ENCODE measurements around the gene GPNMB.

GPNMB gene

DNA sequence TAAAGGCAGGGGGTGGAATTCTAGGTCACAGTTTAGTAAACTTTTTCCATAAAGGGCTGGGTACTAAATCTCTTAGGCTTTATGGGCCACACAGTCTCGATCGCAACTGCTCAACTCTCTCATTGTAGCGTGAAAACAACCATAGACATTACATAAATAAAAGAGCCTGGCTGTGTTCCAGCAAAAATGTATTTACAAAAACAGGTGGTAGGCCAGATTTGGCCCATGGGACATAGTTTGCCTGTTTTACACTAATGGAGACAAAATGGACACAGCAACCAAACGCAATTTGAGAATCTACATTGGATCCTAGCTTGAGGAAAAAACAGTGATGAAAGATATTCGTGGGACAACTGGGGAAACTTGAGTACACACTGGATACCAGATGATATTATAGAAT, 29.3 kb downstream of the GPNMB start:
- no peak for DNase-seq

DNA sequence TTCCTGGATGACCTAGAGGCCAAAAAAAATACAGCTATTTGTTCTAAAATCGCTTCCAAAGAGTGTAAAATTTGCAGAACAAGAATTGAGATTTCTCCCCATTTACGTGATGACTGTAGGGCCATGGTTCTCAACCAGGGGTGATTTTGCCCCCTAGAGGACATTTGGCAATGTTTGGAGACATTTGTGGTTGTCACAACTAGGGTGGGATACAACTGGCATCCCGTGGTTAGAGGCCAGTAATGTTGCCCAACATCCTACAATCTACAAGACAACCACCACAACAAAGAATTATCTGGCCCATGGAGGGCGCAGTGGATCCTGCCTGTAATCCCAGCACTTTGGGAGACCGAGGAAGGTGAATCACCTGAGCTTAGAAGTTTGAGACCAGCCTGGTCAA, 29.8 kb downstream of the GPNMB start:
- no peak for DNase-seq

DNA sequence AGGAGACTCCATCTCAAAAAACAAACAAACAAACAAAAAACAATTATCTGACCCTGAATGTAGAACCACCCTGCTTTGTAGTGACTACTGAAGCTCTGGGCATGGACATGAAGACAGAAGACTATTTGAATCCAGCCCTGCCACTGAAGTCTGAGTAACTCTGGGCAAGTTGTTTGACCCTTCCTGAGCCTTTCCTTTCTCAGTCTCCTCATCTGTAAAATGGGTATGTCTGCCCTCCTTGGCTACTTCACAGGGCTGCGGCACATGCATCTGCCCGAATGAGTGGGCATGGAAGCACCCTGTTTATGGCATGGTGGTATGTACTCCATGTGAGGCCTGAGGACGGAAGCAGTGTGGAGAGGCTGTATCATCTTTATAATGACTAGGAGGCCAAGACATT, 30.4 kb downstream of the GPNMB start:
- DNase-seq, result no peak

DNA sequence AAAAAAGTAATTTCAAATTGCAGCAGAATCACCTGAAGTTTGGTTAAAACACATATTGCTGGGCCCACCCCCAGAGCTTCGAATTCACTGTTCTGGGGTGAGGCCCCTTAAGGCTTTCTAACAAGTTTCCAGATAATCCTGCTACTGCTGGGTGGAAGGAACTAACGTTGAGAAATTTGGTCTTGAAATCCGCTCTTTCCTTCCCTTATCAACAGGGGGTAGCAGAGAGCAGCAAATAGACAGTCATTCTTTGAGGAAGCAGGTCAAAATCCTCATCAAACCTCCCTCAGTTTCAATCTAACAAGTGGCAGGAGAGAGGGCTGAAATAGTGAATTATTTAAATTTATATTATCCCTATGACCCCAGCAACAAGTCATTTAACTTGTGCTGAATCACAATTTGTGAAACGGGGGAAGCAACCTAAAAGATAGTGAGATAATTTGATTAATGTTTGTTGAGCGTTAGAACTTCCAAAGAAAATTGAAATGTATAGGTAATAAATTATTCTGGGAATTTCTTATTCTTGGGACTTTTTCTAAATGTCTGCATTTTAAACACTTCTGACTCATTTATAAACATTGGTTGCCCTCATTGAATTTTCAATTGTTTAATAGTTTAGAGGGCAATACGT, 30.9 kb downstream of the GPNMB start:
- DNase-seq, result peak; percentile 21 to 48

DNA sequence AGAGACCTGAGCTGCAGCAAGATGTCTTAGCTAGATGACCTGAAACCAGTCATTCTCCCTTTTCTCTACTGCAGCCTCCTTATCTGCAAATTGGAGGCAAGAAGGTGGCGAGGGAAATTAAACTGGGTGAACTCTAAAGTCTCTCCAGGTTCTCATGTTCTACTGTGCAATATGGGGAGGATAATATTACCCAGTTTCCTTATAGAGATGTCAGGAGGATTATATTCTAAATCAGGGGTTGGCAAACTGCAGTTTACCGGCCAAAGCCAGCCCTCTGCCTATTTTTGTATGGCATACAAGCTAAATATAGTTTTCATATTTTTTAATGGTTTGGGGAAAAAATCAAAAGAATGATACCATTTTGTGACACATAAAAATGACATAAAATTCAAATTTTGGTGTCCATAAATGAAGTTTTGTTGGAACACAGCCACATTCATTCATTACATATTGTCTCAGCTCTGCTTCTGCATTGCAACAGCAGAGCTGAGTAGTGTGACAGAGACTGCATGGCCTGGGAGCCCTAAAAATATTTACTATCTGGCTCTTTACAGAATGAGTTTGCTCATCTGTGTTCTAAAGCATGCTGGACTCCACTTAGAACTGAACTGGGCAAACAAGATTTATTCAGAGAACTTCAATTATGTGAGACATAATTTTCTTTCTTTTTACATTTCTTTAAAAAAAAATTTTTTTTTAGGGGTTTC, 33.4 kb downstream of the GPNMB start:
- no peak for DNase-seq

DNA sequence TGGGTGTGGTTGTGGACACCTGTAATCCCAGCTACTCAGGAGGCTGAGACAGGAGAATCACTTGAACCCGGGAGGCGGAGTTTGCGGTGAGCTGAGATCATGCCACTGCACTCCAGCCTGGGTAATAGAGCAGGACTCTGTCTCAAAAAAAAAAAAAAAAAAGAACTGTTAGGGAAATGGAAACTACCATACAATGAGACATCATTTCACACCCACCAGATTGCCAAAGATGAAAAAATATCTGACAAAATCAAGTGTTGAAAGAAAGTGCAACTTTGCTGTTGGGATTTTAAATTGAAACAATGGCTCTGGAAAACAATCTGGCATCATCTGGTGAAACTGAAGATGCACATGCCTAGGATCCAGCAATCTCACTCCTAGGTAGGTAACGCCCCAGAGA, 36.5 kb downstream of the GPNMB start:
- no peak for DNase-seq

DNA sequence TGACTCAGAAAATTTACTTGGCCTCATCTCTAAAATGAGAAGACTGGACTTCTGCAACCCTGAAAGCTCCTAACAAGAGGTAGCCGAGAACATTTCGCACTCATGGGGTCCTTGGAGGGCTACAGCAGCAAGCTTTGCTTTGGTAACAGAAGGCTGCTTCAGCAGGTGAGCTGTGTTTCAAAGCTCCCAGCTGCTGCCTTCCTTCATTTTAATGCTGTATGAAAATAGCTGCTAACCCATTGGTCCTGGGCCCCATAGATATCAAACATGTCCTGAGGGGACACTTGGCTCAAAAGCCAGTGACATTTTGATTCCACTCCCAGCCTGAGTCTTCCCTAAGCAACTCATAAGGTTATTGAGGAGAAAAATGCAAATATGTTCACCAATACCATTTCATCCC, 38.3 kb downstream of the GPNMB start:
- no peak for DNase-seq

DNA sequence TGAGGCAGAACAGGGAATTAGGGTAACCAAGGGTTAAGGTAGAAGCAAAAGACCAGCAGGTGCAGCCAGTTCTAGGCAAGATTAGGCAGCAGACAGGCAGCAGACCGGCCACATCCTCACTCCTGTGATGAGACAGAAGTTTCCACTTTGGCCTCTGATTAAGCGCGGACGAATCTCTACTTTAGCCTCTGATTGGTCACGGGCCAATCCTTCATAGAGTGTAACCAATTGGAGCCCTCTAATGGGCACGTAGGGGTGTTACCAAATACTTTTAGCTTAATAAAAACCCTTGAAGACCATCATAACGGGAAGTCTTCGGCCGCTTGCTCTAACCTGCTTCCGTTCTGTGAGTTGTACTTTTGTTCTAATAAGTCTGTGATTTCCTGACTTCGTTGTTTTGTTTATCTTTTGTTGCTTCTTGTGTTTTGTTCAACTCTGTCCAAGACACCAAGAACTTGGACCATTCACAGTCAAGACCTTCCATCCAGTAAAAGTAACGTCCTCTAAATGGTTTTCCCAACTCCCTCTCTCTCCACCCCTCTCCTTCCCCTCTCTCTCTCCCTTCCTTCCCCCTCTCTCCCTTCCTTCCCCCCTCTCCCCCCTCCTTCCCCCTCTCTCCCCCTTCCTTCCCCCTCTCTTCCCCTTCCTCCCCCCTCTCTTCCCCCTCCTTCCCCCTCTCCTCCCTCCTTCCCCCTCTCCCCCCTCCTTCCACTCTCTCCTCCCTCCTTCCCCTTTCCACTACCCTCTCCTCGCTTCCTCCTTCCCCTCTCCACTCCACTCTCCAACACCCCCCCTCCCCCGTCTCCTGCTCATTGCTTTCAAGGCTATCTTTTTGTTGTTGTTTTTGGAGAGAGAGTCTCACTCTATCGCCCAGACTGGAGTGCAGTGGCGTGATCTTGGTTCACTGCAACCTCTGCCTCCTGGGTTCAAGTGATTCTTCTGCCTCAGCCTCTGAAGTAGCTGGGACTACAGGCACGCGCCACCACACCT, 39.4 kb downstream of the GPNMB start:
- DNase-seq, result no peak

DNA sequence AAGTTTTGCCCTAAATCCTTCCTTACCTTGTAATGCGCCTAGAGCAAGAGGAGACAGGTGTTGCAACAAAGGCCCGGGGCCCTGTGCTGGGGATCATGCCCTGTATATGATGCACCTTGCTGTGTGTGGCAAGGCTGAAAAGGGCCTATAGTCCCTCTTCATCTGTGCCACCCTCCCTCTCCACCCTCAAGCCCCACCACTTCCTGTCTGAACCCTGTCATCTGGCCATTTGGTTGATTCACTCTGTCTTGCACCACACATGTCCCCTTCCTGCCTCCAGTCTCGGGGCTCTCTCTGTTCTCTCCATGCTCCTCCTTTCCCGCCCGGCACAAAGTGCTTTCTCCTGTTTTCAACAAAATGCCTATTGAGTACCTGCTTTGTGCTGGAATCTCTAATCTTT, 41.0 kb downstream of the GPNMB start:
- no peak for DNase-seq

DNA sequence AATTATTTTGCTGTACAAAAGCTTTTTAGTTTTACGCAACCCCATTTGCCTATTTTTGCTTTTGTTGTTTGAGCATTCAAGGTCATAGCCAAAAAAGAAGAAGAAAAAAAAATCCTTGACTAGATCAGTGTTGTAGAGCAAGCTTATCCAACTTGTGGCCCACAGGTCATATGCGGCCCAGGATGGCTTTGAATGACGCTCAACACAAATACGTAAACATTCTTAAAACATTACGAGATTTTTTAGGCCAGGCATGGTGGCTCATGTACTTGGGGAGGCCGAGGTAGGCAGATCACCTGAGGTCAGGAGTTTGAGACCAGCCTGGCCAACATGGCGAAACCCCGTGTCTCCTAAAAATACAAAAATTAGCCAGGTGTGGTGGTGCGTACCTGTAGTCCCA, 44.4 kb downstream of the GPNMB start:
- no peak for DNase-seq

DNA sequence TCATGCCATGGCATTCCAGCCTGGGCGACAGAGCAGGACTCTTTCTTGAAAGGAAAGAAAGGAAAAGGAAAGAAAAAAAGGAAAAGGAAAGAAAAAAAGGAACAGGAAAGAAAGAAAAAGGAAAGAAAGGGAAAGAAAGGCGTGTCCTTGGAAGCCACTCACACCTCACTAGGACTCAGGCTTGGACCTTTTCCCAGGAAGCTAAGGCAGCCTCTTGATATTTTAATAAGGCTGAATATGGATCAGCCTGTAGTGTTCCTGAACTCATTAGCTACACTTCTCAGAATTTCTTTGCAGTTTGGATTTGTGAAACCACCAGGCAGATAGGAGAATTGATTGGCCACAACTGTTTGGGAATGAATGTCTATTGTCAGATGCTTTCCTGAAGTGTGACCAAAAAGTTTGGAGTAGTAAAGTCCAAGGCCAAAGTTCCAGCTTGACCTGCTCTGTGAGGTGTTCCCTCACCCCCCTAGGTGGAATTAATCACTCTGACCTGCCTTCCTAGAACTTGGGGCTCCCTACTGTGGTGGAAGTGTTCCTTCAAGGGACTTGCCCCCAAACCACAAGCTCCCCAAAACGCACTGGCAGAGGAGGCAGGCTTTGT, 45.5 kb downstream of the GPNMB start:
- no peak for DNase-seq

DNA sequence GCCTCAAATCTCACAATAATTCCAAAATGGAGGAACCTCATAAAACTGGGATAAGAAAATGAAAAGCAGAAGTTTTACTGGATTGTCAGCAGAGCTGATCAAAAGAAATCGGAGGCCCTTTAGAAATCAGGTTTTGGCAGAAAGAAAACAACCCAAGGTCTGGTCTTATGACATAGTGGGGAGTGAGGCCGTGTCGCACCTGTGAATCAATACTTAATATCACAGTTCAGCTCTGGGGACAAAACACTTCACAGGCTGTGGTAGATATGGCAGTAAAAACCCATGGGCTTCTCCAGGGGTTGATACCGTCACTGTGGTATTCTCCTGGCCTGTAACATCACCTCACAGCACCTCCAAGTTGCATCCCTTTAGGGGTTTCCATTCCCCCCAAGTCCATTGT, 46.0 kb downstream of the GPNMB start:
- DNase-seq, result no peak

DNA sequence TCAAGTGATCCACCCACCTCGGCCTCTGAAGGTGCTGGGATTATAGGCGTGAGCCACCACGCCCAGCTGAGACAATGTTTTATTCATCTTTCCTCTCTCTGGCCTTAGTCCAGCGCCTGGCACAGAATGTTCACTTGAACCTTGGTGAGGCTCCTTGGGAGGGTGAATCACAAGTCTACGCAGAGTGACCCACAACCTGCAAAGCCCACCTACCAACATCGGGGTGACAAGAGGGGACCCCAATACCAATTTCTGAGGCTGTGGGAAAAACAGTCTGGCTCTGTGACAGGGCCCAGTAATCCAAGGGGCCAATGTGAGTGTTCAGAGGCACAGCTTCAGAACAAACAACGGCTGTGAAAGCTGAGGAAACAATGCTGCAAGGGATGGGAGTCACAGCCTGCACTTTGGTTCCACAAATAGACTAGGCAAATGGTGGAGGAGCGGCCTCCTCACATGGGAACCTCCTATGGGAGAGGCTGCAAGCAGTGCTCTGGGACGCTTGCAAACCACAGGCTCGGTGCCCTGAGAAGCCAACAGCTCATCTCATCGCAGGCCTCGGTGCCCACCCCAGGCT, 47.0 kb downstream of the GPNMB start:
- DNase-seq, result no peak

DNA sequence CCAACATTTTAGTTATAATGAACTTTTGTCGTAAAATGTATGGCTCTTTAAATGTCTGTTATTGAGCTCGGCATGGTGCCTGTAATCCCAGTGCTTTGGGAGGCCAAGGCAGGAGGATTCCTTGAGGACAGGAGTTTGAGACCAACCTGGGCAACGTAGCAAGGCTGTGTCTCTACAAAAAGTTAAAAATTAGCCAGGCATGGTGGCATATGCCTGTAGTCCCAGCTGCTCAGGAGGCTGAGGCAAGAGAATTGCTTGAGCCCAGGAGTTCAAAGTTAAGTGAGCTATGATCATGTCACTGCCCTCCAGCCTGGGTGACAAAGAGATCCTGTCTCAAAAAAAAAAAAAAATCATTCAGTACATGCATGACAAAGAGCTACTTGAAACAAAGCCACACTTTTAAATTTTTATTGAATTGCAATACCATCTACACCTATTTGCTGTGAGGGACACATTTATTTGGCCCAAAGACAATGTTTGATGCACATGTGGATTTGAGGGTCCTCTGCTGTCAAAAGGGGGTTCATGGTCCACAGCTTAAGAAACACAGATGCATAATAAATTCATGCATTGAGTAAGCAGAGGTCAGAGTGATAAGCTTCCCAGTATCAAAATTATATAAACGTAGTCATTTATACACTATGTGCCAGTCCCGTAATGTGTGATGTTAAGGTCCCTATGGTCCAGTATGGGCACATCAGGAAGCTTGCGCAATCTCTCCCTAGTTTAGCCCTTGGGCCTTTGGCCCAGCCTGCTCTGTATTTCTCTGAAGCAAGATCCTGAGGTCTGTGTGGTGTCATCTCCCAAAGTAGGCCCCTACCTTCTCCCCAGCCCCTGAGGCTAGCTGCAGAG, 48.2 kb downstream of the GPNMB start:
- no peak for DNase-seq

DNA sequence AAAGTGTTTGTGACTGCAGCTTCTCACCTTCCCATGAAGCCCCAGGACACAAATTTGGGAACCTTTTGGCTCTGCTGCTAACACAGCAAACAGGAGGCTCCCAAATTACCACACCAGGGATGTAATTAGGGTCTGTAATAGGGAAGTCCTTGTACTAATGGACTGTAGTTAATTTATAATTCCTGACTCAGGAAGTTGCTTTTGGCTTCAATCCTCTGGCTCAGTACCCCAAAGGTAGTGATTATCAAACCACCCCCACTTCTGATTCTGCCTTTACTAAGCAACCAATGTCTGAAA, 48.8 kb downstream of the GPNMB start:
- no peak for DNase-seq

DNA sequence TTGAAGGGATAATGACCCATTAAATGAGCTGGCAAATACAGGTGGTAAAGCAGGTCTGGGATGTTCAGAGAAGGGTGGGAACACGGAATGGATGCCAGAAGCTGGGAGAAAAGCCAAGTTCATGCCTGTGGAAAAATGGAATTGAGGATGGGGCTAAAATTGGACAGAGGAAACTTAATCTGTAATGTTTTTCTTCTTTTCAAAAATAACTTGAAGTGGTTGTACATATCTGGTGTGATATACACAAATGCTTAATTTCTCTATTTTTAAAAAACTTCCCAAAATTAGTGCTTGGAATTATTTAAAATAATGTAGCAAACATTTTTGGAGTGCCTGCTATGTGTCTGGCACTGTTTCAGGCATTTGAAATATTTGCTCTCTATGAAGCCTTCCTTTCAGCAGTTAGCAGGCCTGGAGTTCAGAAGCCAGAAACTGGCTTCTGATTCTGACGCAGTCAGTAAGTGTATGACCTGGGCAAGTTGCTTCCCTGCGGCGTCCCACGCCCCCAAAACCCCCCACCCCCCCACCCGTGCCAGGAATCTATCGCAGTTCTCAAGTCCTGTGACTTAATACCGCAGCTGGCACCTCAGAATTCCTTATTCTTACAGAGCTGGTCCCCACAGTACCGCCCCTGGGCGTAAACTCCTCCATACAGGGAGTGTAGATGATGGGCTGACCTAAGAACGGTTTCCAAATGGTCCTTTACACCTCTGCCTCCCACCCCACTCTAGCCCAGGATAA, 51.7 kb downstream of the GPNMB start:
- no peak for DNase-seq

DNA sequence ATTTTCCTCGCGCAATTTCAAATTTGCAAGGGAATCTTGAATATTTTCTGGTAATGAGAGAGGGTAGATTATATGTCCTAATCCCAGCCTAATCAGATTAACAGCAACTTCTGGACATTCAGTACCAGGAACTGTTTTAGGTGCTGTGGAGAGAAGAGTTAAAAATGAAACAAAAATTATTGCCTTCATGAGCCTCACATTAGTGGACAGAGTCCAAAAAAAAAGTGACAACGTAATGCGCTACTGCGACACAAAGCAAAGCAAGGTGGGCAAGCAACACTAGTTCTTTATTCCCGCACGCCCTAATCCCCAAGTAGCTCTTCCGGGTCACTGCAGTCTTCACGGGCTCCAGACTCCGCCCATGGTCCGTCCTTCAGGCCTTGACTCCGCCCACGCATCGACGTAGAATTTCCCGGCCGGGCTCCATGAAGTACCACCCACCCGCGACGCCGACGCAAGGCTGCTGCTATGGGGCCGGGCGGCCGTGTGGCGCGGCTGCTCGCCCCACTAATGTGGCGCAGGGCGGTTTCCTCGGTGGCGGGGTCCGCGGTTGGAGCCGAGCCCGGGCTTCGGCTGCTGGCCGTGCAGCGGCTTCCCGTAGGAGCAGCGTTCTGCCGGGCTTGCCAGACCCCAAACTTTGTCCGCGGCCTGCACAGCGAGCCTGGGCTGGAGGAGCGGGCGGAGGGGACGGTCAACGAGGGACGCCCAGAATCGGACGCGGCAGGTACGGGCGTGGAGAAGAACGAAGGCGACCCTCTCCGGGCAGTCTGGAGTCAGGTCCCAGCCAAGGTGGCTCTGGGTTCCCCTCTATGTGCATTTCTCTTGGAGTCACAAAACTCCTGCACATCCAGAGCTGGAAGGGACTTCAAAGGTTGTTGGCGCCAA, 52.6 kb downstream of the GPNMB start, which contains the start of gene MALSU1:
TSS of gene MALSU1 (plus strand) at position 455 of the 885 bp plus-strand sequence. CDS start at position 469, 14 bp downstream.
- DNase-seq, result peak; percentile 98 to 99

DNA sequence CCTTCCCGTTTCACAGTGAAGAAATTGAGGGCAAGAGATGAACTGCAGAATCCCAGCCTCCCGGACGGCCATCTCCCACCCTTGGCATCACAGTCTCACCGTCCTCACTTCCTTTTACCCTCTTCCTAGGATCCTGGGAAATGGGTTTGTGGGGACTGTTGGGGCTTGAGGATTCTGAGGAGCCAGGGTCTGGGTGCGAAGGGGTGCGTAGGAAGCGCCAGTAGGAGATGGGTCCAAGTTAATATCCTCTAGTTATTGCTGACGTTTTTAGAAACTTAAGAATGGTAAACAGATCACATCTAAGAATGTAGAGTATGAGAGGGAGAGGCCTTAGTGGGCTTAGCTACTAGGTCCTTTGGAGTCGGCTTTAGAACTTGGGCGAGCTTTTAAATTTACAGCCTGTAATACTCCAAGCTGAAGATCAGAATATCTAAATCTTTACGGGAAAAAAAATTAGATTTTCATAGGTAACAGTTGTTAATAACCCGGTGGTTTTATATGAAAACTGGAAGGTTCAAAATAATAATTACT, 53.3 kb downstream of the GPNMB start:
- DNase-seq, result no peak

DNA sequence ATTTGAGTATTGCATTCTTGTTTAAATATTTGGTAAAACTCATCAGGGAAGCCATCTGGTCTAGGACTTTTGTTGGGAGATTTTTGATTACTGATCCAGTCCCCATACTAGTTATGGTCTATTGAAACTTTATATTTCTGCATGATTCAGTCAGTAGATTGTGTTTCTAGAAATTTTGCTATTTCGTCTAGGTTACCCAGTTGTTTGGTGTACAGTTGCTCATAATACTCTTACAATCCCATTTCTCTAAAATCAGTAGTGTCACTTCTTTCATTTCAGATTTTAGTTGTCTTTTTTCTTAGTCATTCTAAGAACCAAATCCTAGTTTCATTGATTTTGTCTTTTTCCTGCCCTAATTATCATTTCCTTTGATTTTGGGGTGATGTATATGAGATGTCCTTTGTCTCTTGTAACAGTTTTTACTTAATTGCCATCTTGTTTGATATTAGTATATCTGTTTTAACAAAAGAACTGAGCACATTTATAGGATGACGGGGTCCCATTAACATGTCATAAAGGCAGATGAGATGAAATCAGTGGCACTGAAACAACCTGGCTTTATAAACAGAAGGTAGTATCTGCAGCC, 60.5 kb downstream of the GPNMB start:
- DNase-seq, result no peak

DNA sequence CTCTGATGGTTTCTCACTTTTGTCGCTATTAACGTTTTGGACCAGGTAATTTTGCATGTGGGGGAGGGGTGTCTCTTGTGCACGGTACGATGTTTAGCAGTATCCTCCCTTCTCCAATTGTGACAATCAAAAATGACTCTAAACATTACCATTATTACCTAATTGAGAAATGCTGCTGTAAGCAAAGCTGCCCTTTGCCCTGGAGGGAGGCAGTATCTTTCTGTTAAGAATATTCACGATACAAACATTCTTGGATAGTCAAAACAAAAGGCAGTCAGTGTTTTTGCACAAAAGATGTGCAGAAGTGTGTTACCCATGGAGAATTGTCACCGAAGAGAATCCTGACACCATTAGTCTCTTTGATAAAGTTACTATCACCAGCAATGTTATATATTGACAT, 62.2 kb downstream of the GPNMB start:
- DNase-seq, result no peak
